ENCODE measurements around the gene FER1L5. TPM values are rescaled to one million over a fixed set of nuclear protein-coding genes. Genes with fewer than 3 reads are reported as not detected.

The FER1L5 gene
- total RNA-seq, 1 experiment from 2014 or later = 1.2 TPM

DNA sequence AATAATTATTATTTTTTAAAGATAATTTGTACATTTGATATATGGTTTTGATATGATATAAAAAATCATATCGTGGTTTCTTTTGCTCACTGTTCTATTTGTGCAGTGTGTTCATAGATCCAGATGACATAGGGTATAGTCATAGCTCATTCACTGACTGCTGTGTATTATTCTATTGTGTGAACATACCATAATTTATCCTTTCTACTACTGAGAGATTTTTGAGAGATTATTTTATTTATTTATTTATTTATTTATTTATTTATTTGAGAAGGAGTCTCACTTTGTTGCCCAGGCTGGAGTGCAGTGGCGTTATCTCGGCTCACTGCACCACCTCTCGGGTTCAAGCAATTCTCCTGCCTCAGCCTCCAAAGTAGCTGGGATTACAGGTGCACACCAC is 39.0 kb downstream of the FER1L5 start:
- no CpG with 5 or more reads among the region's 4 CpGs for WGBS (ENCODE audit: extremely low coverage, insufficient read length, low lambda C conversion rate)
- H4K91ac ChIP-seq (ENCODE audit: insufficient read length, low read depth, low read length) = no peak overlapping the region
- Mint-ChIP-seq H3K27ac (no peak overlapping the region), H3K4me1 (peaks cover 13 to 18% of the 10 kb centered on the region in 2 experiments), H3K27me3 (ENCODE audit: low read depth) (no peaks in the 10 kb centered on the region; the same call in 1 of the 2 replicates), H3K36me3 (ENCODE audit: insufficient read depth in 1 of 3, low read depth in 3 of 3) (no peaks in the 10 kb centered on the region), H3K4me3 (no peak overlapping the region), H3K9me3 (no peaks in the 10 kb centered on the region)
- no peak for DNase-seq
- H4K5ac ChIP-seq (ENCODE audit: insufficient read length, low read depth, low read length) = no peak overlapping the region
- no peak overlapping the region for H3K18ac ChIP-seq (ENCODE audit: insufficient read length, low read depth, low read length)
- no peak overlapping the region for H2BK15ac ChIP-seq (ENCODE audit: low read depth, low read length)
- H3K79me1 ChIP-seq (ENCODE audit: insufficient read depth, low read depth, low read length, poor library complexity, severe bottlenecking) = no peaks in the 10 kb centered on the region
- H3K9ac ChIP-seq (ENCODE audit: extremely low read depth, insufficient read length, low read length) = no peak overlapping the region
- H3K56ac ChIP-seq (ENCODE audit: insufficient read length, low read depth, low read length) = no peak overlapping the region
- H3K27ac ChIP-seq (ENCODE audit: insufficient read length, low read depth, low read length) = no peak overlapping the region
- H3K4ac ChIP-seq (ENCODE audit: low read depth, low read length) = no peak overlapping the region
- no peak overlapping the region for H3T11ph ChIP-seq (ENCODE audit: low read length)
- H2BK20ac ChIP-seq (ENCODE audit: low read depth, low read length, poor library complexity, severe bottlenecking) = no peak overlapping the region
- no peak overlapping the region for H3K14ac ChIP-seq (ENCODE audit: insufficient read depth, low read length)
- no peak overlapping the region for H3K23ac ChIP-seq (ENCODE audit: insufficient read length, low read depth, low read length)
- H2AK5ac ChIP-seq (ENCODE audit: insufficient read length, low read length) = no peak overlapping the region
- no peaks in the 10 kb centered on the region for H3K4me1 ChIP-seq (ENCODE audit: insufficient read depth, low read length)
- no peak overlapping the region for H4K8ac ChIP-seq (replicated peaks; ENCODE audit: insufficient read length, low read depth, low read length)
- H3K79me2 ChIP-seq (ENCODE audit: insufficient read depth, low read length) = no peaks in the 10 kb centered on the region
- H3K9me3 ChIP-seq (ENCODE audit: control insufficient read depth, low read depth, low read length) = no peaks in the 10 kb centered on the region
- H3K27me3 ChIP-seq (ENCODE audit: insufficient read depth, low read length) = no peaks in the 10 kb centered on the region
- TF ChIP-seq, protein P1, sequence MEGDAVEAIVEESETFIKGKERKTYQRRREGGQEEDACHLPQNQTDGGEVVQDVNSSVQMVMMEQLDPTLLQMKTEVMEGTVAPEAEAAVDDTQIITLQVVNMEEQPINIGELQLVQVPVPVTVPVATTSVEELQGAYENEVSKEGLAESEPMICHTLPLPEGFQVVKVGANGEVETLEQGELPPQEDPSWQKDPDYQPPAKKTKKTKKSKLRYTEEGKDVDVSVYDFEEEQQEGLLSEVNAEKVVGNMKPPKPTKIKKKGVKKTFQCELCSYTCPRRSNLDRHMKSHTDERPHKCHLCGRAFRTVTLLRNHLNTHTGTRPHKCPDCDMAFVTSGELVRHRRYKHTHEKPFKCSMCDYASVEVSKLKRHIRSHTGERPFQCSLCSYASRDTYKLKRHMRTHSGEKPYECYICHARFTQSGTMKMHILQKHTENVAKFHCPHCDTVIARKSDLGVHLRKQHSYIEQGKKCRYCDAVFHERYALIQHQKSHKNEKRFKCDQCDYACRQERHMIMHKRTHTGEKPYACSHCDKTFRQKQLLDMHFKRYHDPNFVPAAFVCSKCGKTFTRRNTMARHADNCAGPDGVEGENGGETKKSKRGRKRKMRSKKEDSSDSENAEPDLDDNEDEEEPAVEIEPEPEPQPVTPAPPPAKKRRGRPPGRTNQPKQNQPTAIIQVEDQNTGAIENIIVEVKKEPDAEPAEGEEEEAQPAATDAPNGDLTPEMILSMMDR (conservative IDR thresholded peaks at IDR 0.05) = no peak
- H3K23me2 ChIP-seq (ENCODE audit: insufficient read length, low read depth, low read length, poor library complexity, severe bottlenecking) = no peaks in the 10 kb centered on the region
- H2BK12ac ChIP-seq (ENCODE audit: insufficient read length, low read depth, low read length) = no peak overlapping the region
- no peak overlapping the region for H2BK120ac ChIP-seq (ENCODE audit: low read depth, low read length, poor library complexity, severe bottlenecking)
- H2AFZ ChIP-seq (ENCODE audit: low read length) = no peak overlapping the region
- H3K4me2 ChIP-seq (ENCODE audit: insufficient read depth, insufficient read length, low read length) = no peak overlapping the region
- H2BK5ac ChIP-seq (ENCODE audit: insufficient read length, low read length) = no peak overlapping the region
- no peaks in the 10 kb centered on the region for H4K20me1 ChIP-seq (ENCODE audit: control insufficient read depth, insufficient read depth, insufficient read length)
